Activated CD4-positive, alpha-beta T cell treated with anti-CD3 and anti-CD28 coated beads, Interleukin-2, Interleukin-4, amounts not matched to agents 100 ng/mL and 50 ng/mL, durations not matched to agents 16 hours and 8 hours (primary cell): ENCODE results near the gene REXO1.

Source experiments
- DNase-seq: peaks from one replicate; pipeline ENCODE4 v3.0.0-alpha.2; 2020; ENCODE audit warnings: low spot score

REXO1 gene

GRCh38 chr19:1828279-1829238 lies 19.7 kb downstream of the REXO1 start:
- DNase-seq = no peak

- DNase-seq = no peak
These were observed 20.6 kb downstream of the REXO1 start for GRCh38 chr19:1827566-1828278.

GRCh38 chr19:1826557-1827521 lies 21.4 kb downstream of the REXO1 start:
- DNase-seq = no peak

GRCh38 chr19:1825909-1826556 lies 22.2 kb downstream of the REXO1 start:
- DNase-seq = peak; percentile 80

- no peak for DNase-seq
These were observed 24.0 kb downstream of the REXO1 start for GRCh38 chr19:1824252-1824622.

GRCh38 chr19:1823539-1824251 lies 24.6 kb downstream of the REXO1 start:
- no peak for DNase-seq

- DNase-seq = no peak
These were observed 25.3 kb downstream of the REXO1 start for GRCh38 chr19:1823020-1823419.

- DNase-seq = no peak
These were observed 26.1 kb downstream of the REXO1 start for GRCh38 chr19:1822210-1822609.

GRCh38 chr19:1819341-1820255 lies 28.7 kb downstream of the REXO1 start:
- no peak for DNase-seq

- DNase-seq = no peak
These were observed 29.6 kb downstream of the REXO1 start for GRCh38 chr19:1818549-1819195.

GRCh38 chr19:1817553-1818179 lies 30.6 kb downstream of the REXO1 start:
- no peak for DNase-seq

- no peak for DNase-seq
These were observed 31.6 kb downstream of the REXO1 start for GRCh38 chr19:1816530-1817298.

- no peak for DNase-seq
These were observed 32.4 kb downstream of the REXO1 start for GRCh38 chr19:1815605-1816529.

- no peak for DNase-seq
These were observed 33.3 kb downstream of the REXO1 start for GRCh38 chr19:1814833-1815604.

- no peak for DNase-seq
These were observed 33.9 kb downstream of the REXO1 start for GRCh38 chr19:1814391-1814790.
